ENCODE results near the gene CKAP5. TPM values are rescaled to one million over a fixed set of nuclear protein-coding genes. Genes with fewer than 3 reads are reported as not detected.

Gene CKAP5
- polyA plus RNA-seq, 1 of the 3 experiments (the other 2 are of a cell fraction): 51.7 TPM

- TF ChIP-seq MXI1 (IDR thresholded peaks at IDR 0.05; ENCODE audit: low read depth, low read length) (no peak), SMC3 (IDR thresholded peaks at IDR 0.05; ENCODE audit: low read depth, low read length) (no peak)
These were observed 10.7 kb upstream of the CKAP5 start (continued) for GRCh38 chr11:46856605-46857343.

GRCh38 chr11:46855863-46856262 lies 9.8 kb upstream of the CKAP5 start:
- Histone ChIP-seq H2AFZ (ENCODE audit: low read depth) (no peak overlapping the region), H3K9me2 (no peaks in the 10 kb centered on the region), H3K36me3 (replicated peaks in 1 of 2; ENCODE audit: control insufficient read depth in 1 of 2, insufficient read depth in 2 of 2, low read length in 1 of 2) (peaks cover 5 to 24% of the 10 kb centered on the region in 2 experiments), H3F3A (replicated peaks; ENCODE audit: insufficient read depth) (no peaks in the 10 kb centered on the region), H3K27me3 (ENCODE audit: insufficient read depth) (no peaks in the 10 kb centered on the region), H4K20me1 (ENCODE audit: insufficient read depth) (no peaks in the 10 kb centered on the region), H3K4me2 (no peak overlapping the region), H3K9me3 (no peaks in the 10 kb centered on the region), H3K9ac (no peak overlapping the region), H3K27ac (ENCODE audit: low read depth in 2 of 2, low read length in 1 of 2) (no peak overlapping the region), H3K4me1 (ENCODE audit: control insufficient read depth in 1 of 2, insufficient read depth in 2 of 2, low read depth in 1 of 2, low read length in 1 of 2) (no peaks in the 10 kb centered on the region), H3K4me3 (ENCODE audit: low read depth in 2 of 2, low read length in 1 of 2) (no peak overlapping the region), H3K79me2 (ENCODE audit: insufficient read depth) (no peaks in the 10 kb centered on the region)
- TF ChIP-seq, protein P1, sequence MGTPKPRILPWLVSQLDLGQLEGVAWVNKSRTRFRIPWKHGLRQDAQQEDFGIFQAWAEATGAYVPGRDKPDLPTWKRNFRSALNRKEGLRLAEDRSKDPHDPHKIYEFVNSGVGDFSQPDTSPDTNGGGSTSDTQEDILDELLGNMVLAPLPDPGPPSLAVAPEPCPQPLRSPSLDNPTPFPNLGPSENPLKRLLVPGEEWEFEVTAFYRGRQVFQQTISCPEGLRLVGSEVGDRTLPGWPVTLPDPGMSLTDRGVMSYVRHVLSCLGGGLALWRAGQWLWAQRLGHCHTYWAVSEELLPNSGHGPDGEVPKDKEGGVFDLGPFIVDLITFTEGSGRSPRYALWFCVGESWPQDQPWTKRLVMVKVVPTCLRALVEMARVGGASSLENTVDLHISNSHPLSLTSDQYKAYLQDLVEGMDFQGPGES (IDR thresholded peaks at IDR 0.05; ENCODE audit: low read depth, low read length): no peak
- TF ChIP-seq POLR2AphosphoS5 (IDR thresholded peaks at IDR 0.05; ENCODE audit: low read depth, low read length) (no peak), MEF2A (IDR thresholded peaks at IDR 0.05; ENCODE audit: borderline replicate concordance, low read depth) (no peak), ELF1 (IDR thresholded peaks at IDR 0.05) (no peak), EP300 (IDR thresholded peaks at IDR 0.05; ENCODE audit: borderline replicate concordance in 1 of 2, low read depth in 1 of 2, low read length in 1 of 2) (no peak), USF2 (IDR thresholded peaks at IDR 0.05; ENCODE audit: borderline replicate concordance, low read depth, low read length) (no peak), FOXJ3 (CRISPR knock-in tag; IDR thresholded peaks at IDR 0.05) (no peak), YY1 (IDR thresholded peaks at IDR 0.05; ENCODE audit: low read depth) (no peak), REST (IDR thresholded peaks at IDR 0.05; ENCODE audit: low read depth, low read length) (no peak), GATA2 (CRISPR knock-in tag; IDR thresholded peaks at IDR 0.05) (no peak)
- no peak for DNase-seq
- WGBS (ENCODE audit: low lambda C conversion rate): 92% methylated on average over 2 of the region's 2 CpGs
- ChIA-PET CTCF (interaction anchor here (0.8 kb wide), 1 partner anchor 297 kb away, joined by 3 read pairs; no protein-coding TSS in a partner anchor), POLR2A (no interaction called here)

Data from SK-N-SH (cell line).